SU-DHL-6 (cell line): ENCODE results near the gene ORMDL3.

Source experiments
- H2AFZ ChIP-seq: fragments of 200-600 bp; sonication (generic); 2 replicates; pipeline ENCODE4 v1.6.1; 2014; ENCODE audit warnings: low read depth, mild to moderate bottlenecking, moderate library complexity, mixed read lengths, antibody characterized with exemption, low read length; ENCODE audit not compliant: severe bottlenecking
- H3F3A ChIP-seq: fragments of 200-600 bp; shearing (Covaris generic); 2 replicates; pipeline ENCODE4 v1.6.0; 2016; ENCODE audit warnings: antibody characterized with exemption, mild to moderate bottlenecking; ENCODE audit not compliant: insufficient read depth
- H3K27ac ChIP-seq: fragments of 200-600 bp; sonication (generic); 2 replicates; pipeline ENCODE4 v1.5.1; 2016; ENCODE audit warnings: low read depth, mild to moderate bottlenecking, low read length, moderate library complexity, mixed read lengths
- H3K27me3 ChIP-seq: fragments of 200-600 bp; sonication (generic), shearing (Covaris generic); 2 replicates; pipeline ENCODE4 v1.6.0; 2014; ENCODE audit warnings: mild to moderate bottlenecking, low read length
- H3K36me3 ChIP-seq: fragments of 200-600 bp; sonication (generic); 2 replicates; pipeline ENCODE4 v1.6.1; 2014; ENCODE audit warnings: mild to moderate bottlenecking, low read length, mixed read lengths
- H3K4me2 ChIP-seq: fragments of 300-600, 200-600 bp; shearing (Covaris generic), sonication (generic); 2 replicates; pipeline ENCODE4 v1.6.0; 2014; ENCODE audit warnings: low read length, low read depth, mild to moderate bottlenecking; ENCODE audit not compliant: poor library complexity, severe bottlenecking
- H3K4me3 ChIP-seq: fragments of 200-600 bp; sonication (generic); 2 replicates; pipeline ENCODE4 v1.5.1; 2014; ENCODE audit warnings: antibody characterized with exemption, low read length, mild to moderate bottlenecking, mixed read lengths; ENCODE audit not compliant: insufficient read depth, poor library complexity, severe bottlenecking
- H3K79me2 ChIP-seq: fragments of 200-600 bp; sonication (generic); 2 replicates; pipeline ENCODE4 v1.6.1; 2014; ENCODE audit warnings: mild to moderate bottlenecking, low read length, moderate library complexity; ENCODE audit not compliant: insufficient read depth
- H3K9ac ChIP-seq: fragments of 200-600 bp; sonication (generic); 2 replicates; pipeline ENCODE4 v1.7.0; 2014; ENCODE audit warnings: mild to moderate bottlenecking, low read length
- H3K9me2 ChIP-seq: fragments of 200-600 bp; sonication (generic); replicated peaks from 2 replicates; pipeline ENCODE4 v1.6.1; 2014; ENCODE audit warnings: low read length; ENCODE audit not compliant: insufficient read depth
- H3K9me3 ChIP-seq: fragments of 200-600 bp; sonication (generic); 2 replicates; pipeline ENCODE4 v1.6.1; 2014; ENCODE audit warnings: low read length, mixed read lengths; ENCODE audit not compliant: insufficient read depth
- H4K20me1 ChIP-seq: fragments of 200-600 bp; sonication (generic); 2 replicates; pipeline ENCODE4 v1.6.1; 2014; ENCODE audit warnings: low read depth, mild to moderate bottlenecking, antibody characterized with exemption, low read length, moderate library complexity, mixed read lengths
- EZH2phosphoT487 ChIP-seq: fragments of 200-600 bp; sonication (generic), shearing (Covaris generic); conservative IDR thresholded peaks from 2 replicates; pipeline ENCODE4 v1.6.1; 2018; ENCODE audit warnings: mild to moderate bottlenecking, antibody characterized with exemption, low read length, moderate library complexity, mixed read lengths
- TF ChIP-seq, protein P1 (sequence below): fragments of 200-600 bp; sonication (generic); IDR thresholded peaks from one replicate; pipeline ENCODE4 v1.5.1; 2017; ENCODE audit warnings: antibody characterized with exemption, mild to moderate bottlenecking, low read length, moderate library complexity; ENCODE audit not compliant: insufficient read depth, poor library complexity, severe bottlenecking

The ORMDL3 gene

GRCh38 chr17:39973496-39973895, 46.1 kb upstream of the ORMDL3 start:
- Histone ChIP-seq H3F3A (no peaks in the 10 kb centered on the region), H3K36me3 (no peaks in the 10 kb centered on the region), H3K79me2 (no peaks in the 10 kb centered on the region), H3K9ac (no peak overlapping the region), H3K9me3 (no peaks in the 10 kb centered on the region), H3K27me3 (no peaks in the 10 kb centered on the region), H4K20me1 (no peaks in the 10 kb centered on the region), H3K27ac (no peak overlapping the region), H2AFZ (no peak overlapping the region), H3K4me3 (no peak overlapping the region), H3K4me2 (no peak overlapping the region), H3K9me2 (no peaks in the 10 kb centered on the region)
- no peak for TF ChIP-seq EZH2phosphoT487
- TF ChIP-seq, protein P1, sequence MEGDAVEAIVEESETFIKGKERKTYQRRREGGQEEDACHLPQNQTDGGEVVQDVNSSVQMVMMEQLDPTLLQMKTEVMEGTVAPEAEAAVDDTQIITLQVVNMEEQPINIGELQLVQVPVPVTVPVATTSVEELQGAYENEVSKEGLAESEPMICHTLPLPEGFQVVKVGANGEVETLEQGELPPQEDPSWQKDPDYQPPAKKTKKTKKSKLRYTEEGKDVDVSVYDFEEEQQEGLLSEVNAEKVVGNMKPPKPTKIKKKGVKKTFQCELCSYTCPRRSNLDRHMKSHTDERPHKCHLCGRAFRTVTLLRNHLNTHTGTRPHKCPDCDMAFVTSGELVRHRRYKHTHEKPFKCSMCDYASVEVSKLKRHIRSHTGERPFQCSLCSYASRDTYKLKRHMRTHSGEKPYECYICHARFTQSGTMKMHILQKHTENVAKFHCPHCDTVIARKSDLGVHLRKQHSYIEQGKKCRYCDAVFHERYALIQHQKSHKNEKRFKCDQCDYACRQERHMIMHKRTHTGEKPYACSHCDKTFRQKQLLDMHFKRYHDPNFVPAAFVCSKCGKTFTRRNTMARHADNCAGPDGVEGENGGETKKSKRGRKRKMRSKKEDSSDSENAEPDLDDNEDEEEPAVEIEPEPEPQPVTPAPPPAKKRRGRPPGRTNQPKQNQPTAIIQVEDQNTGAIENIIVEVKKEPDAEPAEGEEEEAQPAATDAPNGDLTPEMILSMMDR = no peak

GRCh38 chr17:39972271-39972670, 44.9 kb upstream of the ORMDL3 start:
- no peaks in the 10 kb centered on the region for H4K20me1 ChIP-seq
- H3K27ac ChIP-seq = no peak overlapping the region
- H3K9ac ChIP-seq = no peak overlapping the region
- no peak overlapping the region for H2AFZ ChIP-seq
- H3F3A ChIP-seq = no peaks in the 10 kb centered on the region
- H3K4me3 ChIP-seq = no peak overlapping the region
- H3K9me2 ChIP-seq = no peaks in the 10 kb centered on the region
- no peak overlapping the region for H3K4me2 ChIP-seq
- H3K79me2 ChIP-seq = no peaks in the 10 kb centered on the region
- TF ChIP-seq, protein P1 = no peak
- TF ChIP-seq EZH2phosphoT487 = no peak
- no peaks in the 10 kb centered on the region for H3K27me3 ChIP-seq
- H3K9me3 ChIP-seq = no peaks in the 10 kb centered on the region
- H3K36me3 ChIP-seq = no peaks in the 10 kb centered on the region

GRCh38 chr17:39971076-39971603, 43.7 kb upstream of the ORMDL3 start:
- Histone ChIP-seq H3K79me2 (no peaks in the 10 kb centered on the region), H3K9me2 (no peaks in the 10 kb centered on the region), H3K9ac (no peak overlapping the region), H3K27ac (no peak overlapping the region), H3K4me2 (no peak overlapping the region), H4K20me1 (no peaks in the 10 kb centered on the region), H3F3A (no peaks in the 10 kb centered on the region), H3K4me3 (no peak overlapping the region), H3K27me3 (no peaks in the 10 kb centered on the region), H2AFZ (no peak overlapping the region), H3K36me3 (no peaks in the 10 kb centered on the region), H3K9me3 (no peaks in the 10 kb centered on the region)
- TF ChIP-seq EZH2phosphoT487 = no peak
- TF ChIP-seq, protein P1 = no peak
